Stimulated activated naive CD8-positive, alpha-beta T cell treated with anti-CD3 and anti-CD28 coated beads, Interleukin-15, amount 100 ng/mL, for 72 hours (primary cell): ENCODE measurements around the gene SHLD1.

ENCODE experiments used
- ATAC-seq: fragments of 150-1000 bp; cut with Tn5 transposase; 2 replicates; pipeline ENCODE4 v1.10.0; 2021; ENCODE audit warnings: mild to moderate bottlenecking, moderate library complexity
- DNase-seq, 2 donors: peaks; one replicate each; pipeline ENCODE4 v3.0.0; 2021 to 2022
- H3K27ac Mint-ChIP-seq, 2 donors: one replicate each; pipeline ENCODE4 v1.8.0; 2022; ENCODE audit warnings: mild to moderate bottlenecking in 2 of 2, mixed read lengths in 2 of 2, moderate library complexity in 2 of 2
- H3K27me3 Mint-ChIP-seq: one replicate; pipeline ENCODE4 v1.8.0; 2022; ENCODE audit warnings: mixed read lengths
- H3K4me1 Mint-ChIP-seq: one replicate; pipeline ENCODE4 v1.8.0; 2022; ENCODE audit warnings: mild to moderate bottlenecking, mixed read lengths
- H3K4me3 Mint-ChIP-seq, 2 donors: one replicate each; pipeline ENCODE4 v1.8.0; 2022; ENCODE audit warnings: mild to moderate bottlenecking in 2 of 2, mixed read lengths in 2 of 2, moderate library complexity in 1 of 2
- H3K9me3 Mint-ChIP-seq, 2 donors: one replicate each; pipeline ENCODE4 v1.8.0; 2022; ENCODE audit warnings: mixed read lengths in 2 of 2

SHLD1 gene

GRCh38 chr20:5840411-5841002 is 90.3 kb downstream of the SHLD1 start:
- H3K4me3 Mint-ChIP-seq: no peak overlapping the region
- ATAC-seq: no peak

GRCh38 chr20:5841522-5841921 is 91.3 kb downstream of the SHLD1 start:
- Mint-ChIP-seq H3K27me3 (no peaks in the 10 kb centered on the region), H3K4me1 (peaks cover 57% of the 10 kb centered on the region), H3K4me3 (no peak overlapping the region), H3K27ac (no peak overlapping the region), H3K9me3 (no peaks in the 10 kb centered on the region)
- no peak for ATAC-seq
- DNase-seq: no peak

More at GRCh38 chr20:5840411-5841002, 90.3 kb downstream of the SHLD1 start:
- no peak overlapping the region for H3K27ac Mint-ChIP-seq
- H3K4me1 Mint-ChIP-seq: peaks cover 57% of the 10 kb centered on the region
- H3K27me3 Mint-ChIP-seq: no peaks in the 10 kb centered on the region
- no peak for DNase-seq
- H3K9me3 Mint-ChIP-seq: no peaks in the 10 kb centered on the region

- Mint-ChIP-seq H3K4me3 (peak overlapping the region in 1 of 2 donors; percentile 1), H3K27ac (no peak overlapping the region), H3K27me3 (no peaks in the 10 kb centered on the region), H3K4me1 (peaks cover 57% of the 10 kb centered on the region), H3K9me3 (no peaks in the 10 kb centered on the region)
- ATAC-seq (no peak), DNase-seq (no peak)
These were observed 92.3 kb downstream of the SHLD1 start for GRCh38 chr20:5842465-5842864.

- Mint-ChIP-seq H3K9me3 (no peaks in the 10 kb centered on the region), H3K27me3 (no peaks in the 10 kb centered on the region), H3K4me1 (peaks cover 60% of the 10 kb centered on the region), H3K4me3 (peak overlapping the region; percentile 27 to 69), H3K27ac (peak overlapping the region; percentile 72 to 84)
- no peak for DNase-seq
- ATAC-seq: peak; percentile 51
These were observed 92.9 kb downstream of the SHLD1 start for GRCh38 chr20:5843054-5843592.

GRCh38 chr20:5844063-5844681 is 94.0 kb downstream of the SHLD1 start:
- no peaks in the 10 kb centered on the region for H3K27me3 Mint-ChIP-seq
- H3K27ac Mint-ChIP-seq: peak overlapping the region; percentile 1 to 93
- peak; percentile 80 to 90 for DNase-seq
- peaks cover 70% of the 10 kb centered on the region for H3K4me1 Mint-ChIP-seq
- H3K9me3 Mint-ChIP-seq: no peaks in the 10 kb centered on the region
- peak overlapping the region; percentile 65 to 77 for H3K4me3 Mint-ChIP-seq
- peak; percentile 98 for ATAC-seq

GRCh38 chr20:5845681-5846615 is 95.7 kb downstream of the SHLD1 start:
- ATAC-seq (no peak), DNase-seq (peak in 1 of 2 donors; percentile 15)
- Mint-ChIP-seq H3K9me3 (no peaks in the 10 kb centered on the region), H3K4me1 (peaks cover 73% of the 10 kb centered on the region), H3K4me3 (peak overlapping the region in 1 of 2 donors; percentile 37), H3K27ac (peak overlapping the region in 1 of 2 donors; percentile 97), H3K27me3 (no peaks in the 10 kb centered on the region)

- Mint-ChIP-seq H3K4me1 (peaks cover 54% of the 10 kb centered on the region), H3K27ac (peak overlapping the region in 1 of 2 donors; percentile 48), H3K27me3 (no peaks in the 10 kb centered on the region), H3K9me3 (no peaks in the 10 kb centered on the region), H3K4me3 (peak overlapping the region; percentile 25 to 35)
- ATAC-seq (peak; percentile 64), DNase-seq (peak in 1 of 2 donors; percentile 29)
These were observed 98.7 kb downstream of the SHLD1 start for GRCh38 chr20:5848711-5849505.

- H3K27me3 Mint-ChIP-seq: no peaks in the 10 kb centered on the region
- no peaks in the 10 kb centered on the region for H3K4me1 Mint-ChIP-seq
- no peaks in the 10 kb centered on the region for H3K9me3 Mint-ChIP-seq
- no peak overlapping the region for H3K4me3 Mint-ChIP-seq
- DNase-seq: no peak
- peak overlapping the region in 1 of 2 donors; percentile 48 for H3K27ac Mint-ChIP-seq
- ATAC-seq: no peak
These were observed 105.7 kb downstream of the SHLD1 start for GRCh38 chr20:5855939-5856338.

- Mint-ChIP-seq H3K4me3 (no peak overlapping the region), H3K9me3 (no peaks in the 10 kb centered on the region), H3K4me1 (peaks cover 7% of the 10 kb centered on the region), H3K27ac (no peak overlapping the region), H3K27me3 (no peaks in the 10 kb centered on the region)
- ATAC-seq: no peak
- DNase-seq: no peak
These were observed 109.4 kb downstream of the SHLD1 start for GRCh38 chr20:5859608-5860007.

GRCh38 chr20:5862703-5863039 is 112.5 kb downstream of the SHLD1 start:
- ATAC-seq: no peak
- Mint-ChIP-seq H3K4me1 (peaks cover 7% of the 10 kb centered on the region), H3K9me3 (no peaks in the 10 kb centered on the region), H3K27me3 (no peaks in the 10 kb centered on the region), H3K27ac (peak overlapping the region in 1 of 2 donors; percentile 59), H3K4me3 (no peak overlapping the region)
- DNase-seq: no peak

GRCh38 chr20:5863040-5863833 is 113.0 kb downstream of the SHLD1 start:
- peak; percentile 82 for ATAC-seq
- H3K4me1 Mint-ChIP-seq: peaks cover 7% of the 10 kb centered on the region
- no peaks in the 10 kb centered on the region for H3K9me3 Mint-ChIP-seq
- no peak for DNase-seq
- no peak overlapping the region for H3K4me3 Mint-ChIP-seq
- H3K27me3 Mint-ChIP-seq: no peaks in the 10 kb centered on the region
- peak overlapping the region; percentile 50 to 59 for H3K27ac Mint-ChIP-seq

- Mint-ChIP-seq H3K4me1 (peaks cover 7% of the 10 kb centered on the region), H3K4me3 (no peak overlapping the region), H3K27me3 (no peaks in the 10 kb centered on the region), H3K9me3 (no peaks in the 10 kb centered on the region), H3K27ac (peak overlapping the region; percentile 2 to 60)
- ATAC-seq: no peak
- no peak for DNase-seq
These were observed 114.2 kb downstream of the SHLD1 start for GRCh38 chr20:5864428-5864827.

- no peaks in the 10 kb centered on the region for H3K27me3 Mint-ChIP-seq
- peaks cover 7% of the 10 kb centered on the region for H3K4me1 Mint-ChIP-seq
- no peaks in the 10 kb centered on the region for H3K9me3 Mint-ChIP-seq
- ATAC-seq (no peak), DNase-seq (no peak)
- H3K27ac Mint-ChIP-seq: no peak overlapping the region
- no peak overlapping the region for H3K4me3 Mint-ChIP-seq
These were observed 114.8 kb downstream of the SHLD1 start for GRCh38 chr20:5864873-5865587.

- ATAC-seq (no peak), DNase-seq (no peak)
- H3K27me3 Mint-ChIP-seq: no peaks in the 10 kb centered on the region
- peaks cover 7% of the 10 kb centered on the region for H3K4me1 Mint-ChIP-seq
- no peak overlapping the region for H3K4me3 Mint-ChIP-seq
- H3K9me3 Mint-ChIP-seq: no peaks in the 10 kb centered on the region
- H3K27ac Mint-ChIP-seq: no peak overlapping the region
These were observed 115.4 kb downstream of the SHLD1 start for GRCh38 chr20:5865604-5866003.
